Measurements from ENCODE around the gene CD37. TPM values are rescaled to one million over a fixed set of nuclear protein-coding genes. Genes with fewer than 3 reads are reported as not detected.

The CD37 gene
- total RNA-seq, 1 experiment from 2014 or later: not detected

DNA sequence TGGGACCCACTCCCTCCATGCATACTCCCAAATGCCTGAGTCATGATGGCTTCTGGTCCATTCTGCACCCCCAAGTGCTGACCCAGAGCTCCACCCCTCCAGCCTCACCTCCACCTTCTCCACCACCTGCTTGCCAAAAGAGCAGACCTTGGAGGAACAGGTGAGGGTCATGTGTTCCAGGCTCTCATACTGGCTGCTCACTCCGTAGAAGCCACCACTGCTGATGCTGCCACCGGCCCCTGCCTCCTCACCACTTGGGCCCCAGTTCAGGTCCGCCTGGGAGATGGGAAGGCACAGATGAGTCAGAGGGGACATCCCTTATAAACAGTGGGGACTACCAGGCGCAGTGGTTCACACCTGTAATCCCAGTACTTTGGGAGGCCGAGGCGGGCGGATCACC, 7.9 kb downstream of the CD37 start:
- Histone ChIP-seq H3K14ac (ENCODE audit: insufficient read depth, low read length) (no peak overlapping the region), H3T11ph (ENCODE audit: low read length) (no peak overlapping the region), H2AFZ (ENCODE audit: low read length) (no peak overlapping the region), H3K79me2 (ENCODE audit: insufficient read depth, low read length) (no peaks in the 10 kb centered on the region), H3K27ac (ENCODE audit: insufficient read length, low read depth, low read length) (no peak overlapping the region), H3K4me2 (ENCODE audit: insufficient read depth, insufficient read length, low read length) (no peak overlapping the region), H3K23ac (ENCODE audit: insufficient read length, low read depth, low read length) (no peak overlapping the region), H3K56ac (ENCODE audit: insufficient read length, low read depth, low read length) (no peak overlapping the region), H3K9me3 (ENCODE audit: control insufficient read depth, low read depth, low read length) (no peaks in the 10 kb centered on the region), H2AK5ac (ENCODE audit: insufficient read length, low read length) (no peak overlapping the region), H2BK20ac (ENCODE audit: low read depth, low read length, poor library complexity, severe bottlenecking) (no peak overlapping the region), H3K18ac (ENCODE audit: insufficient read length, low read depth, low read length) (no peak overlapping the region), H4K20me1 (ENCODE audit: control insufficient read depth, insufficient read depth, insufficient read length) (no peaks in the 10 kb centered on the region), H4K5ac (ENCODE audit: insufficient read length, low read depth, low read length) (no peak overlapping the region), H2BK12ac (ENCODE audit: insufficient read length, low read depth, low read length) (no peak overlapping the region), H3K27me3 (ENCODE audit: insufficient read depth, low read length) (no peaks in the 10 kb centered on the region), H2BK15ac (ENCODE audit: low read depth, low read length) (no peak overlapping the region), H2BK5ac (ENCODE audit: insufficient read length, low read length) (no peak overlapping the region), H3K23me2 (ENCODE audit: insufficient read length, low read depth, low read length, poor library complexity, severe bottlenecking) (peaks cover 6% of the 10 kb centered on the region), H4K8ac (replicated peaks; ENCODE audit: insufficient read length, low read depth, low read length) (no peak overlapping the region), H3K4me1 (ENCODE audit: insufficient read depth, low read length) (no peaks in the 10 kb centered on the region), H3K9ac (ENCODE audit: extremely low read depth, insufficient read length, low read length) (no peak overlapping the region), H3K4ac (ENCODE audit: low read depth, low read length) (no peak overlapping the region), H4K91ac (ENCODE audit: insufficient read length, low read depth, low read length) (no peak overlapping the region), H3K79me1 (ENCODE audit: insufficient read depth, low read depth, low read length, poor library complexity, severe bottlenecking) (no peaks in the 10 kb centered on the region), H2BK120ac (ENCODE audit: low read depth, low read length, poor library complexity, severe bottlenecking) (no peak overlapping the region)
- H3K9me3 Mint-ChIP-seq: peaks cover 0 to 3% of the 10 kb centered on the region in 2 experiments; a peak in 2 of 5 replicates
- no CpG with 5 or more reads among the region's 7 CpGs for WGBS (ENCODE audit: extremely low coverage, insufficient read length, low lambda C conversion rate)
- H3K4me1 Mint-ChIP-seq: peaks cover 14 to 19% of the 10 kb centered on the region in 2 experiments
- 0 out of 7 replicates have a peak overlapping the region, but pooled peaks of 1 of the 3 experiments have one; percentile 5 for H3K27ac Mint-ChIP-seq
- no peak overlapping the region for H3K4me3 Mint-ChIP-seq
- no peak for DNase-seq
- peaks cover 6% of the 10 kb centered on the region for H3K27me3 Mint-ChIP-seq (ENCODE audit: low read depth)
- peaks cover 55 to 82% (median 80%) of the 10 kb centered on the region in 3 experiments for H3K36me3 Mint-ChIP-seq (ENCODE audit: insufficient read depth in 1 of 3, low read depth in 3 of 3)
- TF ChIP-seq, protein P1, sequence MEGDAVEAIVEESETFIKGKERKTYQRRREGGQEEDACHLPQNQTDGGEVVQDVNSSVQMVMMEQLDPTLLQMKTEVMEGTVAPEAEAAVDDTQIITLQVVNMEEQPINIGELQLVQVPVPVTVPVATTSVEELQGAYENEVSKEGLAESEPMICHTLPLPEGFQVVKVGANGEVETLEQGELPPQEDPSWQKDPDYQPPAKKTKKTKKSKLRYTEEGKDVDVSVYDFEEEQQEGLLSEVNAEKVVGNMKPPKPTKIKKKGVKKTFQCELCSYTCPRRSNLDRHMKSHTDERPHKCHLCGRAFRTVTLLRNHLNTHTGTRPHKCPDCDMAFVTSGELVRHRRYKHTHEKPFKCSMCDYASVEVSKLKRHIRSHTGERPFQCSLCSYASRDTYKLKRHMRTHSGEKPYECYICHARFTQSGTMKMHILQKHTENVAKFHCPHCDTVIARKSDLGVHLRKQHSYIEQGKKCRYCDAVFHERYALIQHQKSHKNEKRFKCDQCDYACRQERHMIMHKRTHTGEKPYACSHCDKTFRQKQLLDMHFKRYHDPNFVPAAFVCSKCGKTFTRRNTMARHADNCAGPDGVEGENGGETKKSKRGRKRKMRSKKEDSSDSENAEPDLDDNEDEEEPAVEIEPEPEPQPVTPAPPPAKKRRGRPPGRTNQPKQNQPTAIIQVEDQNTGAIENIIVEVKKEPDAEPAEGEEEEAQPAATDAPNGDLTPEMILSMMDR (conservative IDR thresholded peaks at IDR 0.05): no peak

All from H9 (cell line).